Posterior cingulate gyrus (tissue), 11 donors: ENCODE data around the gene PTGES.

Experiments
- DNase-seq, 10 donors: peaks; one replicate each; pipeline versions ENCODE4 v3.0.0 to v3.0.0-alpha.2; 2020 to 2021; ENCODE audit warnings: mixed read lengths in 3 of 10
- intact Hi-C: fragments of 100-400 bp; cut with DNase I; formaldehyde crosslinking; loops from one replicate; pipeline ENCODE4 v1.15.1; 2023

The PTGES gene

DNA sequence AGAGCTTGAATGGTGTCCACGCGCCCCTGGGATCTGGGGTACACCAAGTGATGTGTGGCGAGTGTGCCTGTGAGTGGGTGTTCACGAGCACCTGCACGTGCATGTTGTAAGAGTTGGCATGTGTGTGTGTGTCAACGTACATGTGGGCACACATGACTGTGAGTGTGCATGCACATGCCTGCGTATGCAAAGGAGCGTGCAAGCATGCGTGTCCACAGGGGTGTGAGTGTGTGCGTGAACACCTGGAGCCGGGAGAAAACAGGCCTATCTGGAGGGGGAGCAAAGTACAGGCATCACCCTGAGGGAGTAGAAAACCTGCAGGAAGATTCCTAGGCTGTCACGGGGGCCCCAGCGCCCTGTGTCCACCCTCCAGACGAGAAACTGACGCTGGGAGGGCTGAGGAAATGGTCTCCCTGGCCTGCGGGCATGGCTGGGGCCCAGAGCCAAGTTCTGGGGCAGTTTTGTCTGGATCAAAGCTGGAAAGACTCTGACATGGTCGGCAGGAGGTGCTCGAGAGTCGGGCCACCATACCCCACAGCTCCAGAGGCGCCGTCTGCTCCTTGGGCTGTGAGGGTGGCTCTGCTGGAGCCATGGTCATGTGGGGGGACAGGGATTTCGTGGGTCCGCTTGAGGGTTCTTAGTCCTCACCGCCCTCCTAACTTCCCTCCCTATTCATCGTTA, 31.8 kb downstream of the PTGES start:
- DNase-seq, result no peak
- intact Hi-C loops, result no loop called here

DNA sequence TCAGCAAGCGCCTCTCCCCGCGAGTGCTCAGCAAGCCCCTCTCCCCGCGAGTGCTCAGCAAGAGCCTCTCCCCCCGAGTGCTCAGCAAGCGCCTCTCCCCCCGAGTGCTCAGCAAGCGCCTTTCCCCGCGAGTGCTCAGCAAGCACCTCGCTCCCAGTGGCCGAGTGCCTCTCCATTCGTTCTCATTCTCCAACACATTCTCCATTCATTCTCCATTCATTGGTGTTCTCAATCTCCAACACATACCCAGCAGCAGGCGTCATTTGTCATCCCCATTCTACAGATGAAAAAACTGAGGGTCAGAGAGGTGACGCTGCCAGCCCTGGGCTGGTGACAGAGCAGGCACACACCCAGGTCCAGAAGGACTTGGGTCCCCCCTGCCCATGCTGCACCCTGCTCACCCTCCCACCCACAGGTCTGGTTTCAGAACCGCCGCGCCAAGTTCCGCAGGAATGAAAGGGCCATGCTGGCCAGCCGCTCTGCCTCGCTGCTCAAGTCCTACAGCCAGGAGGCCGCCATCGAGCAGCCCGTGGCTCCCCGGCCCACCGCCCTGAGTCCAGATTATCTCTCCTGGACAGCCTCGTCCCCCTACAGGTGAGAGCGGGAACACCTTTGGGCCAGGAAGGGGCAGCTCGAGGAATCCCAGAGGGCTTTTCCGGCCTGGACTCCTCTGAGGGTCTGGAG, 32.5 kb downstream of the PTGES start:
- intact Hi-C loops, result no loop called here

DNA sequence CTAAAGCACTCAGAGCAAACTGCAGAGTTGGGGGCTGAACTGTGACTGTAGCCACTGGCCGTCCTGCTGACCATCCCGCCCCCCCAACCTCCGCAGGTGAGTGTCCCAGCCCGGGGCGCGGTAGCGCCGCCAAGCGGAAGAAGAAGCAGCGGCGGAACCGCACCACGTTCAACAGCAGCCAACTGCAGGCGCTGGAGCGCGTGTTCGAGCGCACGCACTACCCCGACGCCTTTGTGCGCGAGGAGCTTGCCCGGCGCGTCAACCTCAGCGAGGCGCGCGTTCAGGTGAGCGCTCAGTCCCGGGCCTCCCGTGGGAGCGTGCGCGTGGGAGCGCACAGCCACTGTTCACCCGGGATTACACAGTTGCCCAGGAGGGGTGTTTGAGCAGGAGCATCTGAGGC, 33.7 kb downstream of the PTGES start:
- no peak for DNase-seq
- intact Hi-C loops, result no loop called here

More for the DNA sequence above, 32.5 kb downstream of the PTGES start:
- DNase-seq, result no peak

DNA sequence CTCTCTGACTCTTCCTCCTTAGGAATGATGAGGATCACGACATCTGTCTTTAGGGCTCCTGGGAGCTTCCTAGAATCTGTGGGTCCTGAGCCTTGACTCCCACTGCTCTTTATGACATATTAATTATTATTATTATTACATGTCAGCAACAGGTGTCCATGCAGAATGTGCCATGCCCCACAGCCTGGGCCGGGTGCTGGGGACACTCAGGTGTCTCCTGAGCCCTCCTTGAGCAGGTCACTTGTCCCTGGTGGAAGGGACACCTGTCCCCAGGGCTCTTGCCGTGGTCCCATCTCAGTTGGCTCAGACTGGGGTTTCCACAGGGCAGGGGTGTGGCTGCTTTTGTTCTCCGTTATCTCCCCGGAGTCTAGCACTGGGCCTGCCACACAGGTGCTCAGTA, 34.2 kb downstream of the PTGES start:
- DNase-seq, result no peak
- intact Hi-C loops, result no loop called here

DNA sequence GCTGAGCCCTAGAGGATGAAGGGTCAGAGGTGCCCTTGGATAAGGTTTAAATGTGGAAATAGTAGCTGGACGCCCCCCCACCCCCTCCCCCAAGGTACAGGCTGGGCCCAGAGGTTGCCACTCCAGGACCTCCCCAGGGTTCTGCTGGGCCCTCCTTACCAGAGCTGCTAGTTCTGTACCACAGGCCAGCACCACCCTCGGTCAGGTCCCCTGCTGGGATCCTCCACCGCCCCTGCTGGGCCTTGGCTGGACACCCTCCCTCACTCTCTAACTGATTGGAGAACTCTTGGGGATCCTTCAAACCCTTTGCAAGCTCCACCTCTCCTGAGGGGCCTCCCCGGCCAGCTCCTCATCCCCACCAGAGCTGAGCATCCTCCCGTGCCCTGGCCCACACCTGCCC, 34.9 kb downstream of the PTGES start:
- intact Hi-C loops, result no loop called here
- DNase-seq, result no peak

DNA sequence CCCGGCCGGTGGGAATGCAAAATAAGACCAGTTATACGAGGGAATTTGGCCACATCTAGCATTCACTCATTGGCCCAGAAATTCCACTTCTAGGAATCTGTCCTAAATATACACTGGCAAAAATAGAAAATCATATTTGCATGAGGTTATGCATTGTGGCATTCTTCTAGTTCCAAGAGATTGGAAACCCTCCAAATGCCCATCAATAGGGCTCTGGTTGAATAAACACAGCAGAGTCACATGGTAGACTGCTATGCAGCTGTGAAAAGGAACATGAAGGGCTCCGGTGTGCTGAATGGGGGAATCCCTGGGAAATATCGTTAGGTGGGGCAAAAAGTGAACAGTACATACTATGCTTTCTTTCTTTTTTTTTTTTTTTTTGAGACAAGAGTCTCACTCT, 36.8 kb downstream of the PTGES start:
- DNase-seq, result no peak
- intact Hi-C loops, result no loop called here

DNA sequence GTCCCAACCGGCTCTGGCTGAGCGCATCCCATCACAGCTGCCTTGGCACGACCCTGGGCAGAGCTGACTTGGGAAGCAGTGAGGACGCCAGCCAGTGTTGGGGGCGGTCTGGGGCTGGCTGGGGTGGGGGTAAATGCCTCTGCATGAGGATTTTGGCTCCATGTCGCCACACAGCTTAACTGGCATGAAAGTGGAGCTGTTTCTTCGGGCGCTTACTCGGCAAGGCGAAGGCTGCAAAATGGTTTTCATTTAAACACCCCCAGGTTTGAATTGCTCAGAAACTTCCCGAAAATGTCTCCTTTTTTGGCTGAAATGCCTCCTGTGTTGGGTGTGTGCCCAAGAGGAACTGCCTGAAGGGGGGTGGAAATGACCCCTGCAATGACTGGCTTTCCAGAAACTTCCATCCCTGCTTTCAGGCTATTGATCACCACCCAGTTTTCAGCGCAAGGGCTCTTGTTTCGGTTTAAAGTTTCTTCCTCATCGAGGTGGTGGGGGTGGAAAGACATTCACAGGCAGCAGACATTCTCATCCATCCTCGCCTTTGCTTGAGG, 38.3 kb downstream of the PTGES start:
- peak in 1 of 10 donors; percentile 7 for DNase-seq
- intact Hi-C loops, result no loop called here

DNA sequence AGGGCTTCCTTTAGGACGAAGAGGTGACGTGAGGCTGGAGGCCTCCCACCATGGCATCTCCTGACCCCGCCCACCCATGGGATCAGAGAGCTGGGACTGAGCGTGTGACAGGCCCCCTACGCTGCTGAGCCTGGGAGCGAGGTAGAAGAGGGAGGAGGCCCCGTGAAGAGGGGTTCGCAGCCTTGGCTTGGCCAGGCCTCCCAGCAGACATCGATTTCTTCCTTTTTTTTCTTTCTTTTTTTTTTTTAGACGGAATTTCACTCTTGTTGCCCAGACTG, 39.5 kb downstream of the PTGES start:
- intact Hi-C loops, result no loop called here
- DNase-seq, result no peak

DNA sequence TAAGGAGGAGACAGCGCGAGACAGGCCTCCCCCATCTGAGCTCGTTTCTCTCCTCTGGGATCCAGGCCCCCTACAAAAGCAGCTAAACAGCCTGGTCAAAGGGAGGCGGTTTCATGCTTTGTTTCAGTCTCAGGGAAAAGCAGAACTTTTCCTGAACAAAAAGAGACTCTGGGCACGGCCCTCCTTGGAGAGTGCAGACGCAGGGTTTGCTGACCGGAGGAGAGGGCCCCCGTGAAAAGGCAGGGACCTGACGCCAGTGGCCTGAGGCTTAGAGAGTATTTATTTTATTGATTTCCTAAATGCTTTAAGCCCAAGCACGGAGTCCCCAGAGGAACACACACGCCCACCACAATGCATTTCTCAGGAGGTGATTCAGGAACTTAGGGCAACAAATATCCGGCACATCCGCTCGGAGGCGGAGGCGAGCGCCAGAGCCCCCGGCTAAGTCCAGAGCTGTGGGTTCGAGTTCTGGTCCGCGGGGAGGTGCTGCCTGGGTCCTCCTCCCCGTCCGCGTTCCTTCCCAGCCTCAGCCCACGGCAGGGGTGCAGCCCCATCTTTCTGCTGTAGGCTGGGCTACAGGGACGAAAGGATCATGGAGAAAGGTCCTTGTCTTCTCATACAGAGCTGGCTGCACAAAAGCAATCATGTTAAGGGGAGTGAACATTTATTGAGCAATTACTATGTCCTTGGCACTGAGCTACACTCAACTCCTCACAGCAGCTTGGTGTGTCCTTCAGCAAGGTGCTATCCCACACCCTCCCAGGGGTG, 40.0 kb downstream of the PTGES start:
- peak in 1 of 10 donors; percentile 16 for DNase-seq
- intact Hi-C loops, result no loop called here

DNA sequence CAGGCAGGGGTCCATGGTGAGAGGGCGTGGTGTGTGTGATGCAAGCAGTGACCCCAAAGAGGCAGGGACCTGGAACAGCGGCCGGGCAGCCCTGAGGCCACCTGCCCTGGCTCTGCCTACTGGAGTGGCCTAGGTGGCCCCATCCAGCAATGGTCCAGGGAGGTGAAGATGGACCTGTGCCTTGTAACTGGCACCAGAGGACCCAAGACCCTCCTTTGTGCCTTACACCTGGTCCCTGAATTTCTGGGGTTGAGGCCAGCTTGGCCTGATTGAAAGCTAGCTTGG, 42.7 kb downstream of the PTGES start:
- intact Hi-C loops, result no loop called here
- DNase-seq, result no peak

DNA sequence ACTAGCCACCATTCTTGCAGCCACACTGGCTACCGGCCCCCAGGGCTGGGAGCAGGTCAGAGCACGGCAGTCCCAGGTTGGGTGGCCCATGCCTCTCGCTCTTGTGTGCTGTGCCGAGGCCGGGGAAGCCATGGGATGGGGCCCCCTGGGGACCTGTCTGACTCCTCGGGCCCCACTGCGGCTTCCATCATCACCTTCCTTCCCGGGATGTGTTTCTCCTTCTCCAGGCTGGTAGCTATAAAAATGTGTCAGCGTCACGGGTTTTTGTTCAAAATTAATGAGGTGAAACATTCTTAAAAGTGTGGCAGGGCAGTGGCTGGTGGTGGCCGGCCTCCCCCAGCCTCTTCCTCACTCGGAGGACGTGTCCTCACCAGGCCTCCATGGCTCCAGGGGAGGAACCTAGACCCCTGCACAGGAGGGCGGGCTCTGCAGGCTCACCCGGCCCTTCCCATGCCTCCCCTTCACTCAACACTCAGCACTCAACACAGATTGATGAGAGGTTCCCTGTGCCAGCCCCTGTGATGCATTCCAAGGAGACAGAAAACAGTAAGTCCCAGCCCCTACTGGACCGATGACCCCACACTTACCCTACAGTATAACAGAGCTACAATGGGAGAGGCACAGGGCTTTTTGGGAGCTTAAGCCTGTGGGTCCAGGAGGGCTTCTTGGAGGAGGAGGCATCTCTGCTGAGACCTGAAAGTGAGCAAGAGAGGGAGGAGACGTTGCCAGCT, 43.2 kb downstream of the PTGES start:
- intact Hi-C loops, result no loop called here
- DNase-seq, result no peak

DNA sequence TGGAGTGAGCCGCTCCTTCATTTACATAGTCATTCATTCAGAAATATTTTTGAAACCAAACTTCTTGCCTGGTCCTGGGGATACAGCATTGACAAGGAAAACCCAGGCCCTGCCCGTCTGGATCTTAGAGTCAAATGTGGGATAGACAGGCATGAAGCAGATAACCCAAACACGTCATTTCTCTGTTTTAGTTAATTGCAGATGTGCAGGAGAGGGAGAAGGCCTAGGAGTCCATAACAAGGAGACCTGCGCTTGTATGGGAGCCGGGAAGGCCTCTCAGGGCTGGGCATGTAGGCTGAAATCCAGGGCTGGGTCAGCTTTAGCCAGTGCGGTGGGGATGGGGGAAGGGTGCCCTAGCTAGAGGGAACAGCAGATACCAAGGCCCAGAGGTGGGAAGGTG, 44.0 kb downstream of the PTGES start:
- no peak for DNase-seq
- intact Hi-C loops, result no loop called here

DNA sequence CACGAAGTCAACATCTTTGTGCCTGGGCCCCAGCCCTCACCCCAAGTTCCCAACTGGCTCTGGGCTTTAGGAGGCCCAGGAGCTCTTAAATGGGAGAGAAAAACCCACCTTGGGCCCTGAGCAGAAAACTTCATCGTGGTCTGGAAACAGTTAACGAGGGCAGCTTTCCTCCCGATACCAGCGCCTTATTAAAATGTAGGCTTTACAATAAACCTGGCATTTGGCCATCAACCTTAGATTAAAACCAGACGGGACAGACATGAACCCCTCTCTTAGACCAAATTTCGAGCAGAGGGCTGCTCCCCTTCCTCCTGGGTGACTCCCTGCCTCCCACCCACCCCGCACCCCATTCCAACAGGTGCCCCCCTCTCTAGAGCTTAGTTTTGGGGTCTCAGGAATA, 48.0 kb downstream of the PTGES start:
- no peak for DNase-seq
- intact Hi-C loops, result no loop called here

DNA sequence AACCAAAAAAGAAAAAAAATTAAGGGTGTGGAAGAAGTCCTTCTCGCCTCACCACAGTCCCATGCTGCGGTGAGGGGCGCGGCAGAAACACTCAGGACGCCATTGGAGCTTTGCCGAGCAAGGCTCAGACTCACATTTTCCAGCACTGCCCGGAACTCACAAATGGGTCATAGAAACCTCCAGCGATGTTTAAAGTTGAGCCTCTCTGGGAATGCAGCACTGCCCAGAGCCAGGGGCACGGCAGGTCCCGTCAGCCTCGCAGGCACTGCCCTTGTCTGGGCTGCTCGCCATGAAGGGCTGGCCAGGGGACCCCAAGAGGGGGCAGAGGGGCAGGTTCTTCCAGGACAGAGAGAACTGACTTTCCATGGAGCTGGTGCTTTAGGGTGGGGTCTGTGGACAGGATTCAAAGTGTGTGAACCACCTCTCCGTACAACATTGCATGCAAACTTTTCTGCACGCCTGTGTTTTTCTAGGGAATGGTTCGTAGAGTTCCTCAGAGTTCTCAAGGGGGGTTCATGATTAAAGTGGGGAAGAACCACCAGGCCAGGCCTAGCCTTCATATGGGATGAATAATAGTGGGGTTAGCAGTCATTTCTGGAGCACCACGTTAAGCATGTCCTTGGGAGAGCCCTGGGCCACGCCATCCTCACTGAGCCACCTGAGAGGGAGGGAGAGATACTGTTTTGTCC, 49.0 kb downstream of the PTGES start:
- intact Hi-C loops, result no loop called here
- DNase-seq, result no peak

DNA sequence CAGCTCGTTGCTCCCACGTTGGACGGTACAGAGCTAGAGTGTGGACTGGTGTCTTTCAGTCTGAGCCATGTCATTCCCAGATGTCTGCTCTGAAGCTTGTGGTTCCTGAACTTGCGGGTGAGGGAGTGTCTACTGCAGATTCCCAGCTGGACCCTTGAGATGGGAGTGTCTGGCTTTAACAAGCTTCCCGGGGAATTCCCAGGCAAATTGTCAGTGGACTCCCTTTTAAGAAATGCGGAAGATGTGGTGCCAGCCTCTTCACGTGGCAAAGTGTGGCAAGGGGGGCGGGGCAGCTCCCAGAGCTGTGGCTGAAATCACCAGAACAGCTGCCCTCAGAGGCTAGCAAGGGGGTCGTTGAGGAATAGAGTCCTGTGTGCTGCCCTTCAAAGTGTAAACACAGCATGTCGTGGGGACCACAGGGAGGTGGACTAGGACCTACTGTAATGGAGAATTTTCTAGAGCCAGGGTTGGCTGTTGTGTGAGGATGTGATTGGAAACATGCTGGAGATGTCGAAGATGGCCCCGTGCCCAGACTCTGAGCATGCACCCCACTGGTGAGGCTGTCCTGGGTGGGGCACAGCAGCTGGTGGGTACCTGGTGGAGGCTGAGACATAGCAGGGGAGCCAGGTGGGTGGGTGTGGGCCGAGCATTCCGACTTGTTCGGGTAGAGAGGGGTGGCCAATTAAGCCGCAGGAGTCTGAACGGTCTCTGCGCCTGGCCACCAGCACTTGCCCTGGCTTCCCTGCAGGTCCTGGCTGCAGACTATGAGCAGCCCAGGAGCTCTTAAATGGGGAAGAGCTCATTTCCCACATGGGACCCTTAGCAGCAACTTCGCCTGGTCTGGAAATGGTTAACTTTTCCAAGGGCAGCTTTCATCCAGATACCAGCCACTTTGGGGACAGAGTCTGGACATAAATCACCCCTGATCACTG, 50.0 kb downstream of the PTGES start:
- DNase-seq, result no peak
- intact Hi-C loops, result no loop called here

DNA sequence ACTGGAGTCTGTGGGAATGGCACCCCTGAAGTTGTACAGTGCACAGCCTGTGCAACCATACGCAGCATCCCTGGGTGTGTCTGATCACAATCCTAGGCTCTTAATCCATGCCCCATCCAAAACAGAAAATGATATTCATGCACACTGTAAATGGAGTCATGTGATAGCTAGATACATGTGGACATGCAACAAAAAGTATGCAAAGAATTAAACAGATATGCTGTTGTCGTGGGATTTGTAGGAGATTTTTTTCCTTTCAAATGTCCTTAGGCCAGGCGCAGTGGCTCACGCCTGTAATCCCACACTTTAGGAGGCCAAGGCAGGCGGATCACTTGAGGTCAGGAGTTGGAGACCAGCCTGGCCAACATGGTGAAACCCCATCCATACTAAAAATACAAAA, 51.3 kb downstream of the PTGES start:
- no peak for DNase-seq
- intact Hi-C loops, result no loop called here

DNA sequence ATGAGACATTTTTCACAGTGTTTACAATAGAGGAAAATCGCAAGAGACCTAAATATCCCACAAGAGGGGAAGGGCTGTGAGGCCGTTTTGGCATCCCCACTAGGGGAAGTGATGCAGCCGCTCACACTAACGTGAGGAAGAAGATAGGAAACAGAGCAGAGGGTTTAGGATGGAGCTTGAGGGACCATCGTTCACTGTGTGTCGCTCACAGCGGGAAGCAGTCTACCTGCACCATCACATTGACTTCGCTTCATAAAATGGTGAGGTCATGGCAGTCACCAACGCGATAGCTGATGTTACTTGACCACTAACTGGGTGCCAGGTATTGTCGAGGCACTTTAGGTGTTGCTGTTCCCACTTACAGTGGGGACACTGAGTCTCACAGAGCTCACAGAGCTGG, 51.8 kb downstream of the PTGES start:
- intact Hi-C loops, result no loop called here
- no peak for DNase-seq

DNA sequence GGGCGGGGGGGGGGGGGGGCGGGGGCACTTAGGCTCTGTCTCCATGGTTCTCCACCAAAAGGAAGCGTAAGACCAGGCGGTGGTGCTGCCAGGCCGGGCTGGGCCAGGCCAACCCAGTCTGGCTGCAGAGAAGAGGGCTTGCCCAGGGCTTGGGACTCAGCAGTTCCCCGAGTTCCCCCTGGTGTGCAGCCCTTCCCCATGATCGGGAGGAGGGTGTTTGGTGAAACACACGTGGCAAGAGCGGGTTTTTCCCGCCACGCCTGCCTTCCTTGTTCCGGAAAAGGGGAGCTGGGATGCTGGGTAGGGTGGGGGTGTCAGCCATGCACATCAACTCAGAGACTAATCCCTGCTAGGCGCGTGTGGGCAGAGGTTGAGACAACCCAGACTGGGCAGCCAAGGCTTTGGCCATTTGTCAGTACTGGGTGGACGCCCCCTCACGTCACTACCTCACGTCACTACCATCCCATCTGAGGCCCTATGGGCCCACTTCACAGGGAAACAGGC, 54.5 kb downstream of the PTGES start:
- no peak for DNase-seq
- intact Hi-C loops, result no loop called here

DNA sequence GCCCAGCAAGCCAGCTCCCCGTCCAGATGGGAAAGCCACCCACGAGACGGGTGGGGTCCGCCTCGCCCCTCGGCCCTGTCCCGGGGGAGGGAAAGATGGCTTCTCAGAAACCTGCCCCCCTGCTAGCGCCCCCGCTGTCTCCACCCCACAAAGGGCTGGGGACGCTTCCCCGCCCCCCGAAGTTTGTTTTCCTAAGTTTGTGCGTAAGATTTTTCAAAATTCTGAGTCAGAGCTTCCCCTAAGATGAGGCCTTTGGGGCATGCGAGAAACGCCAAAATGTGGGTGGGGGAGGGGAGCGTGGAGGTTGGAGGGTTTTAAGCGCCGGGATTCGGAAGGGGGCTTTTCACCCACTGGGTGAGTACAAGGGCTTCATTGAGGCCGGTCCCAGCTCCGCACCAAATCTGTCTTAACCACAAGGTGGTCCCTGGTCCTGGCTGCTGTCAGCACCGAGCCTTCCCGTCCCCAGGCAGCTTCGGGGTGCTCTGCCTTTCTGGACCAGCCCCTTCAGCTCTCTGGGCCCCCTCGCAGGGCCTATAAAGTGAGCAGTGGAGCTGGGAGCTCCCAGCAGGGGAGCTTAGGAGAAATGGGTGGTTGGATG, 55.1 kb downstream of the PTGES start:
- intact Hi-C loops, result no loop called here
- no peak for DNase-seq
